Epithelial cell of esophagus (primary cell): Measurements from ENCODE around the gene ABCD1.

Experiments used
- DNase-seq: peaks from one replicate; pipeline ENCODE4 v3.0.0; 2010; ENCODE audit warnings: low read depth
- H3K4me3 ChIP-seq: 2 replicates; pipeline ENCODE4 v1.5.1; 2011; ENCODE audit warnings: mild to moderate bottlenecking, low read length, control low read depth
- CTCF ChIP-seq: IDR thresholded peaks from 2 replicates; pipeline ENCODE4 v1.5.1; 2011; ENCODE audit warnings: low read depth, mild to moderate bottlenecking, low read length, control low read depth, inconsistent platforms; ENCODE audit not compliant: insufficient read depth; ENCODE audit errors: missing control alignments

ABCD1 gene

GRCh38 chrX:153773218-153773611 is 48.6 kb downstream of the ABCD1 start:
- H3K4me3 ChIP-seq = no peak overlapping the region
- TF ChIP-seq CTCF = no peak
- DNase-seq = no peak

- no peak for TF ChIP-seq CTCF
- no peak for DNase-seq
- no peak overlapping the region for H3K4me3 ChIP-seq
These were observed 49.3 kb downstream of the ABCD1 start for GRCh38 chrX:153773741-153774575.

GRCh38 chrX:153774576-153775292 is 50.1 kb downstream of the ABCD1 start:
- DNase-seq = no peak
- TF ChIP-seq CTCF = no peak
- no peak overlapping the region for H3K4me3 ChIP-seq

GRCh38 chrX:153775293-153776119 is 50.9 kb downstream of the ABCD1 start:
- no peak overlapping the region for H3K4me3 ChIP-seq
- DNase-seq = no peak
- TF ChIP-seq CTCF = no peak

GRCh38 chrX:153776120-153776599 is 51.5 kb downstream of the ABCD1 start:
- DNase-seq = no peak
- no peak overlapping the region for H3K4me3 ChIP-seq
- no peak for TF ChIP-seq CTCF

- no peak for TF ChIP-seq CTCF
These were observed 52.0 kb downstream of the ABCD1 start for GRCh38 chrX:153776611-153777045.

More at GRCh38 chrX:153776611-153777045, 52.0 kb downstream of the ABCD1 start:
- no peak for DNase-seq
- no peak overlapping the region for H3K4me3 ChIP-seq
